Muscle of leg (tissue), 11 donors: Measurements from ENCODE around the gene CLNS1A. TPM values are rescaled to one million over a fixed set of nuclear protein-coding genes. Genes with fewer than 3 reads are reported as not detected.
A peak's percentile ranks its signal among the peaks of the same experiment; 100 is the strongest.
"Not testable (repeated sequence)": the region's sequence is repeated elsewhere in the genome, so short reads cannot be mapped to it uniquely, and the experiment has no call there.

Experiments
- DNase-seq: peaks from one replicate; pipeline ENCODE4 v3.0.0; 2013
- H3K27ac ChIP-seq: one replicate; pipeline ENCODE4 v1.5.1; 2013; ENCODE audit warnings: mild to moderate bottlenecking, low read length, control low read depth
- H3K27me3 ChIP-seq: one replicate; pipeline ENCODE4 v1.6.1; 2013; ENCODE audit warnings: low read length; ENCODE audit not compliant: control insufficient read depth, insufficient read depth
- H3K36me3 ChIP-seq: one replicate; pipeline ENCODE4 v1.6.1; 2013; ENCODE audit warnings: low read length; ENCODE audit not compliant: control insufficient read depth, insufficient read depth
- H3K4me1 ChIP-seq: one replicate; pipeline ENCODE4 v1.6.1; 2013; ENCODE audit warnings: low read length; ENCODE audit not compliant: control insufficient read depth, insufficient read depth
- H3K4me3 ChIP-seq: one replicate; pipeline ENCODE4 v1.5.1; 2013; ENCODE audit warnings: low read length, control low read depth
- H3K9me3 ChIP-seq: replicated peaks from 2 replicates; pipeline ENCODE4 v1.6.1; 2013; ENCODE audit warnings: low read depth, low read length; ENCODE audit not compliant: control insufficient read depth
- WGBS: methylation state at CpG from one replicate; pipeline ENCODE4 v1.1.5; 2013; ENCODE audit warnings: missing lambda C conversion rate; ENCODE audit not compliant: insufficient coverage; 5-methylcytosine and 5-hydroxymethylcytosine counted together
- polyA plus RNA-seq, 8 donors: library from polyadenylated mRNA; unstranded; fragments of 120-200 nt; gene quantifications; one replicate each; pipeline versions ENCODE4 v1.2.1 to v1.2.3, GENCODE V29; 2013; ENCODE audit warnings: inconsistent platforms in 1 of 8, low replicate concordance in 1 of 8; ENCODE audit not compliant: insufficient read length in 8 of 8, insufficient read depth in 1 of 8
- total RNA-seq: library from RNA; stranded (reverse); fragments of 120-200 nt; gene quantifications from one replicate; pipeline ENCODE4 v1.2.4, GENCODE V29; 2013

The CLNS1A gene
- total and polyA plus RNA-seq, 9 donors, result 109 to 166 (median 129) TPM

GRCh38 chr11:77592727-77593126, 44.9 kb downstream of the CLNS1A start:
- Histone ChIP-seq H3K4me3 (no peak overlapping the region), H3K27me3 (no peaks in the 10 kb centered on the region), H3K27ac (no peak overlapping the region), H3K9me3 (no peaks in the 10 kb centered on the region), H3K36me3 (no peaks in the 10 kb centered on the region), H3K4me1 (peaks cover 11% of the 10 kb centered on the region)
- WGBS, result 86% methylated on average over 1 of the region's 2 CpGs
- no peak for DNase-seq

- under 1% methylated on average over 24 of the region's 31 CpGs for WGBS
- no peaks in the 10 kb centered on the region for H3K27me3 ChIP-seq
- peak; percentile 65 for DNase-seq
- H3K4me1 ChIP-seq, result peaks cover 11% of the 10 kb centered on the region
- H3K36me3 ChIP-seq, result no peaks in the 10 kb centered on the region
- H3K27ac ChIP-seq, result no peak overlapping the region
- H3K9me3 ChIP-seq, result no peaks in the 10 kb centered on the region
- H3K4me3 ChIP-seq, result peak overlapping the region; percentile 74
Observed at GRCh38 chr11:77590194-77590782, 47.3 kb downstream of the CLNS1A start.

GRCh38 chr11:77589521-77590193, 47.9 kb downstream of the CLNS1A start, which contains the start of gene AQP11:
AQP11 (plus strand) TSS chr11:77589953; CDS start chr11:77589993, 40 bp downstream.
- peak within 1 kb of the TSS; percentile 72 for H3K27ac ChIP-seq
- under 1% methylated on average over 54 of the region's 75 CpGs for WGBS

GRCh38 chr11:77589181-77589520, 48.4 kb downstream of the CLNS1A start:
- 2% methylated on average over 8 of the region's 19 CpGs for WGBS
- Histone ChIP-seq H3K27me3 (no peaks in the 10 kb centered on the region), H3K9me3 (no peaks in the 10 kb centered on the region), H3K4me3 (peak overlapping the region; percentile 74), H3K27ac (peak overlapping the region; percentile 72), H3K36me3 (no peaks in the 10 kb centered on the region), H3K4me1 (peaks cover 11% of the 10 kb centered on the region)
- DNase-seq, result no peak

More at GRCh38 chr11:77589521-77590193, 47.9 kb downstream of the CLNS1A start, which contains the start of gene AQP11:
- peak; percentile 95 for DNase-seq
- Histone ChIP-seq H3K36me3 (no peaks in the 10 kb centered on the region), H3K9me3 (no peaks in the 10 kb centered on the region), H3K27me3 (no peaks in the 10 kb centered on the region), H3K4me1 (peaks cover 11% of the 10 kb centered on the region), H3K4me3 (peak within 1 kb of the TSS; percentile 74)

- H3K4me1 ChIP-seq, result no peaks in the 10 kb centered on the region
- H3K4me3 ChIP-seq, result no peak overlapping the region
- no peak overlapping the region for H3K27ac ChIP-seq
- H3K9me3 ChIP-seq, result peaks cover 12% of the 10 kb centered on the region
- no peak for DNase-seq
- H3K27me3 ChIP-seq, result no peaks in the 10 kb centered on the region
- 100% methylated on average over 1 of the region's 5 CpGs for WGBS
- H3K36me3 ChIP-seq, result no peaks in the 10 kb centered on the region
Observed at GRCh38 chr11:77580712-77581337, 56.8 kb downstream of the CLNS1A start.

GRCh38 chr11:77575428-77575827, 62.2 kb downstream of the CLNS1A start:
- DNase-seq, result peak; percentile 17
- H3K4me3 ChIP-seq, H3K9me3 ChIP-seq, H3K27me3 ChIP-seq, H3K36me3 ChIP-seq, H3K4me1 ChIP-seq, H3K27ac ChIP-seq: not testable (repeated sequence)
- WGBS, result no CpG with 5 or more reads among the region's 1 CpG

- DNase-seq, result peak; percentile 40
- not testable (repeated sequence) for H3K4me3 ChIP-seq, H3K9me3 ChIP-seq, H3K36me3 ChIP-seq, H3K27ac ChIP-seq, H3K27me3 ChIP-seq, H3K4me1 ChIP-seq
- no CpG with 5 or more reads among the region's 1 CpG for WGBS
Observed at GRCh38 chr11:77570896-77571295, 66.7 kb downstream of the CLNS1A start.

- no peak for DNase-seq
- Histone ChIP-seq H3K36me3 (no peaks in the 10 kb centered on the region), H3K9me3 (no peaks in the 10 kb centered on the region), H3K27ac (no peak overlapping the region), H3K27me3 (no peaks in the 10 kb centered on the region), H3K4me1 (no peaks in the 10 kb centered on the region), H3K4me3 (no peak overlapping the region)
- no CpG with 5 or more reads among the region's 2 CpGs for WGBS
Observed at GRCh38 chr11:77569676-77570070, 67.9 kb downstream of the CLNS1A start.

- H3K27me3 ChIP-seq, result no peaks in the 10 kb centered on the region
- H3K4me1 ChIP-seq, result no peaks in the 10 kb centered on the region
- no peaks in the 10 kb centered on the region for H3K9me3 ChIP-seq
- H3K36me3 ChIP-seq, result no peaks in the 10 kb centered on the region
- no peak overlapping the region for H3K4me3 ChIP-seq
- DNase-seq, result no peak
- no CpG with 5 or more reads among the region's 3 CpGs for WGBS
- no peak overlapping the region for H3K27ac ChIP-seq
Observed at GRCh38 chr11:77568916-77569675, 68.5 kb downstream of the CLNS1A start.

- WGBS, result 90% methylated on average over 3 of the region's 4 CpGs
- no peak for DNase-seq
- Histone ChIP-seq H3K27me3 (no peaks in the 10 kb centered on the region), H3K36me3 (no peaks in the 10 kb centered on the region), H3K4me1 (no peaks in the 10 kb centered on the region), H3K4me3 (no peak overlapping the region), H3K27ac (no peak overlapping the region), H3K9me3 (no peaks in the 10 kb centered on the region)
Observed at GRCh38 chr11:77568306-77568705, 69.3 kb downstream of the CLNS1A start.
